ENCODE data around the gene HOXC5. TPM values are rescaled to one million over a fixed set of nuclear protein-coding genes. Genes with fewer than 3 reads are reported as not detected.

Gene HOXC5
- total RNA-seq, 4 donors from 2014 or later = 0.36 to 1.4 TPM; not detected in 2

GRCh38 chr12:54010053-54010971, 22.5 kb upstream of the HOXC5 start:
- Histone ChIP-seq H3K27me3 (no peaks in the 10 kb centered on the region), H3K36me3 (no peaks in the 10 kb centered on the region), H3K4me3 (peak overlapping the region; percentile 62 to 81 (median 64)), H3K4me1 (peaks cover 43 to 62% of the 10 kb centered on the region in 2 donors), H3K27ac (peak overlapping the region; percentile 94 to 100 (median 98)), H3K9me3 (no peaks in the 10 kb centered on the region)
- ATAC-seq = no peak
- in situ Hi-C loops (cut with MboI; ENCODE audit: low sequenced_read_pairs in 4 of 4) = loop anchor here in 2 of 4 donors (10.0 to 25.0 kb wide), 2 partner anchors 194 to 352 kb away; partner anchors contain the start of gene GPR84 (in 2 of the 2)
- DNase-seq = no peak
- TF ChIP-seq CTCF (IDR thresholded peaks at IDR 0.05 in 4 of 5, conservative IDR thresholded peaks at IDR 0.05 in 1 of 5) = no peak
- no peak for TF ChIP-seq POLR2A (IDR thresholded peaks at IDR 0.05)
- intact Hi-C loops (cut with DNase I; ENCODE audit: low total_unique reads) = loop anchor here (5.0 kb wide), 1 partner anchor 513 kb away; the partner anchor contains the start of gene MAP3K12

- intact Hi-C loops (cut with DNase I; ENCODE audit: low total_unique reads) (loop anchor here (5.0 kb wide), 1 partner anchor 514 kb away; the partner anchor contains the start of gene MAP3K12), in situ Hi-C loops (cut with MboI; ENCODE audit: low sequenced_read_pairs in 4 of 4) (loop anchor here in 2 of 4 donors (10.0 to 25.0 kb wide), 2 partner anchors 194 to 351 kb away; partner anchors contain the start of gene GPR84 (in 2 of the 2))
- Histone ChIP-seq H3K27me3 (no peaks in the 10 kb centered on the region), H3K36me3 (no peaks in the 10 kb centered on the region), H3K4me3 (peak overlapping the region; percentile 62 to 81 (median 64)), H3K4me1 (peaks cover 51 to 62% of the 10 kb centered on the region in 2 donors), H3K27ac (peak overlapping the region; percentile 94 to 100 (median 98)), H3K9me3 (no peaks in the 10 kb centered on the region)
- DNase-seq (no peak), ATAC-seq (no peak)
- TF ChIP-seq POLR2A (IDR thresholded peaks at IDR 0.05) (no peak), CTCF (IDR thresholded peaks at IDR 0.05 in 4 of 5, conservative IDR thresholded peaks at IDR 0.05 in 1 of 5) (no peak)
Observed at GRCh38 chr12:54010972-54011664, 21.7 kb upstream of the HOXC5 start.

GRCh38 chr12:54011665-54012532, 21.0 kb upstream of the HOXC5 start:
- ATAC-seq (no peak), DNase-seq (no peak)
- Histone ChIP-seq H3K4me3 (peak overlapping the region; percentile 62 to 81 (median 64)), H3K27me3 (no peaks in the 10 kb centered on the region), H3K27ac (peak overlapping the region; percentile 94 to 100 (median 98)), H3K36me3 (no peaks in the 10 kb centered on the region), H3K4me1 (peaks cover 44 to 57% of the 10 kb centered on the region in 2 donors), H3K9me3 (no peaks in the 10 kb centered on the region)
- TF ChIP-seq CTCF (IDR thresholded peaks at IDR 0.05 in 4 of 5, conservative IDR thresholded peaks at IDR 0.05 in 1 of 5) = no peak
- TF ChIP-seq POLR2A (IDR thresholded peaks at IDR 0.05) = no peak
- in situ Hi-C loops (cut with MboI; ENCODE audit: low sequenced_read_pairs in 4 of 4) = loop anchor here in 2 of 4 donors (10.0 to 25.0 kb wide), 2 partner anchors 193 to 350 kb away; partner anchors contain the start of gene GPR84 (in 2 of the 2)
- intact Hi-C loops (cut with DNase I; ENCODE audit: low total_unique reads) = loop anchor here (5.0 kb wide), 1 partner anchor 515 kb away; the partner anchor contains the start of gene MAP3K12
